ENCODE data around the gene TPST1.

DNA sequence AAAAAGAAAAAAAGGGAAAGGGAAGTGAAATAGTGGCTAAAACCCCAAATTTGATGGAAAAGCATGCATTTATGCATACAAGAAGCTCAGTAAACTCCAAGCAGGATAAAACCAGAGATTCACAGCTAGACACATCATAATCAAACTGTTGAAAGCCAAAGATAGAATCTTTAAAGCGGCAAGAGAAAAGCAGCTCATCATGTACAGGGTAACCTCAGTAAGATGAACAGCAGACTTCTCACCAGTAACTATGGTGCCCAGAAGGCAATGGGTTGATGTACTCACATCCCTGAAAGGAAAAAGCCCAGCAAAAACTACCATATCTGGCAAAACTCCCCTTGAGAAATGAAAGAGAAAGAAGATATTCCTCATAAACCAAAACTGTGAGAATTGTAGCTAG is 60.4 kb downstream of the TPST1 start:
- TF ChIP-seq, protein P1, sequence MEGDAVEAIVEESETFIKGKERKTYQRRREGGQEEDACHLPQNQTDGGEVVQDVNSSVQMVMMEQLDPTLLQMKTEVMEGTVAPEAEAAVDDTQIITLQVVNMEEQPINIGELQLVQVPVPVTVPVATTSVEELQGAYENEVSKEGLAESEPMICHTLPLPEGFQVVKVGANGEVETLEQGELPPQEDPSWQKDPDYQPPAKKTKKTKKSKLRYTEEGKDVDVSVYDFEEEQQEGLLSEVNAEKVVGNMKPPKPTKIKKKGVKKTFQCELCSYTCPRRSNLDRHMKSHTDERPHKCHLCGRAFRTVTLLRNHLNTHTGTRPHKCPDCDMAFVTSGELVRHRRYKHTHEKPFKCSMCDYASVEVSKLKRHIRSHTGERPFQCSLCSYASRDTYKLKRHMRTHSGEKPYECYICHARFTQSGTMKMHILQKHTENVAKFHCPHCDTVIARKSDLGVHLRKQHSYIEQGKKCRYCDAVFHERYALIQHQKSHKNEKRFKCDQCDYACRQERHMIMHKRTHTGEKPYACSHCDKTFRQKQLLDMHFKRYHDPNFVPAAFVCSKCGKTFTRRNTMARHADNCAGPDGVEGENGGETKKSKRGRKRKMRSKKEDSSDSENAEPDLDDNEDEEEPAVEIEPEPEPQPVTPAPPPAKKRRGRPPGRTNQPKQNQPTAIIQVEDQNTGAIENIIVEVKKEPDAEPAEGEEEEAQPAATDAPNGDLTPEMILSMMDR (IDR thresholded peaks at IDR 0.05): no peak
- no peak for TF ChIP-seq SIN3A (IDR thresholded peaks at IDR 0.05; ENCODE audit: borderline replicate concordance, low read depth, low read length)

All from SK-N-SH (cell line).